ENCODE measurements around the gene OSBPL5. TPM values are rescaled to one million over a fixed set of nuclear protein-coding genes. Genes with fewer than 3 reads are reported as not detected.

The OSBPL5 gene
- total and polyA plus RNA-seq, 9 of the 15 experiments (the other 6 are each of a cell fraction or from before 2014, with no cell fraction given), result 0.06 to 14.8 (median 3.2) TPM

- Histone ChIP-seq H3K27ac (ENCODE audit: extremely low read depth, low read depth, low read length) (no peak overlapping the region), H3K27me3 (ENCODE audit: control insufficient read depth in 2 of 2, insufficient read depth in 2 of 2, low read length in 2 of 2) (no peaks in the 10 kb centered on the region), H4K20me1 (replicated peaks; ENCODE audit: control insufficient read depth, insufficient read depth, low read length) (peaks cover 33% of the 10 kb centered on the region), H3K9ac (ENCODE audit: insufficient read depth in 1 of 2, low read depth in 2 of 2, low read length in 2 of 2) (no peak overlapping the region), H3K4me1 (replicated peaks in 1 of 2; ENCODE audit: control insufficient read depth in 2 of 2, insufficient read depth in 2 of 2, low read length in 2 of 2) (peaks cover 20 to 78% of the 10 kb centered on the region in 2 experiments), H3K4me2 (ENCODE audit: insufficient read depth, low read length) (no peak overlapping the region), H3K9me1 (ENCODE audit: control insufficient read depth, insufficient read depth, low read length) (peaks cover 9% of the 10 kb centered on the region), H3K36me3 (ENCODE audit: control insufficient read depth, insufficient read depth, low read length) (no peaks in the 10 kb centered on the region), H3K4me3 (no peak overlapping the region), H3K79me2 (ENCODE audit: control insufficient read depth, insufficient read depth, low read length) (peaks cover 37% of the 10 kb centered on the region), H2AFZ (ENCODE audit: low read depth, low read length) (no peak overlapping the region), H3K9me3 (replicated peaks; ENCODE audit: control insufficient read depth, insufficient read depth, low read depth, low read length) (no peaks in the 10 kb centered on the region)
- ATAC-seq (no peak), FAIRE-seq (no peak), DNase-seq (ENCODE audit: extremely low read depth in 1 of 4, low spot score in 3 of 4) (no peak)
- intact Hi-C loops (cut with micrococcal nuclease), result loop anchor here (10.0 kb wide), 1 partner anchor 46 kb away; no protein-coding TSS in a partner anchor
- BruUV-seq (replicated peaks), result no TSS peak
- WGBS (ENCODE audit: insufficient coverage, low coverage, missing lambda C conversion rate), result 85% methylated on average over 29 of the region's 48 CpGs
- ChIA-PET POLR2A (no interaction called here), CTCF (ENCODE audit: low intra/inter-chr PET ratio) (no interaction called here)
- in situ Hi-C loops (cut with MboI), result no loop called here
- no peak for TF ChIP-seq KAT7 (CRISPR knock-in tag; IDR thresholded peaks at IDR 0.05; ENCODE audit: borderline replicate concordance)
- TF ChIP-seq SLC30A9 (CRISPR knock-in tag; IDR thresholded peaks at IDR 0.05), result no peak
- no peak for TF ChIP-seq ZKSCAN1 (IDR thresholded peaks at IDR 0.05; ENCODE audit: low read depth, low read length)
- TF ChIP-seq CBX8 (IDR thresholded peaks at IDR 0.05; ENCODE audit: borderline replicate concordance, extremely low read depth, low read depth, low read length, poor library complexity, severe bottlenecking), result no peak
- no peak for TF ChIP-seq KLF1 (tag; IDR thresholded peaks at IDR 0.05)
- peak; percentile 46 for TF ChIP-seq PCBP1 (IDR thresholded peaks at IDR 0.05; ENCODE audit: low read depth, low read length, poor library complexity, severe bottlenecking)
- TF ChIP-seq PCBP2 (IDR thresholded peaks at IDR 0.05; ENCODE audit: low read depth, low read length, poor library complexity, severe bottlenecking), result no peak
- TF ChIP-seq RBFOX2 (IDR thresholded peaks at IDR 0.05; ENCODE audit: low read depth, low read length), result 0 out of 2 replicates have a peak, but pooled peaks have one; percentile 16
- TF ChIP-seq PATZ1 (CRISPR knock-in tag; IDR thresholded peaks at IDR 0.05; ENCODE audit: borderline replicate concordance), result no peak
- TF ChIP-seq HINFP (tag; conservative IDR thresholded peaks at IDR 0.05; ENCODE audit: low read depth), result no peak
- no peak for TF ChIP-seq RNF219 (CRISPR knock-in tag; IDR thresholded peaks at IDR 0.05)
Measured at GRCh38 chr11:3160252-3161031, 4.7 kb downstream of the OSBPL5 start.
